Cardiac muscle cell (in vitro differentiated cells and primary cell): ENCODE results near the gene PLCXD3. TPM values are rescaled to one million over a fixed set of nuclear protein-coding genes. Genes with fewer than 3 reads are reported as not detected.

Experiments used
- DNase-seq, 2 donors: peaks; one replicate each; pipeline versions ENCODE4 v3.0.0 to v3.0.0-alpha.2; 2010 to 2017; ENCODE audit warnings: low read depth in 1 of 2, low spot score in 1 of 2
- H3K27ac ChIP-seq: fragments of 200-600 bp; sonication (generic); 2 replicates; pipeline ENCODE4 v1.5.1; 2016
- H3K27me3 ChIP-seq: fragments of 200-600 bp; sonication (generic); 2 replicates; pipeline ENCODE4 v1.6.0; 2016; ENCODE audit warnings: control low read depth
- H3K36me3 ChIP-seq: fragments of 200-600 bp; sonication (generic); 2 replicates; pipeline ENCODE4 v1.5.1; 2016; ENCODE audit warnings: control low read depth
- H3K4me1 ChIP-seq: fragments of 200-600 bp; sonication (generic); 2 replicates; pipeline ENCODE4 v1.8.1; 2017; ENCODE audit warnings: low read depth, mild to moderate bottlenecking, mixed run types
- H3K4me3 ChIP-seq: fragments of 200-600 bp; sonication (generic); 2 replicates; pipeline ENCODE4 v1.5.1; 2016; ENCODE audit warnings: mild to moderate bottlenecking
- H3K9me3 ChIP-seq: fragments of 200-600 bp; sonication (generic); 2 replicates; pipeline ENCODE4 v1.5.1; 2017; ENCODE audit warnings: low read depth, mild to moderate bottlenecking, control low read depth
- polyA plus RNA-seq: library from polyadenylated mRNA; unstranded; fragments of >200 nt; fragmentation: Nextera tagmentation; extraction: Ambion mirVana; gene quantifications from 2 replicates; pipeline ENCODE4 v1.2.1, GENCODE V29; 2016
- total RNA-seq: library from RNA; depleted of rRNA; stranded (reverse); fragments of >200 nt; gene quantifications from 2 replicates; pipeline ENCODE4 v1.2.3, GENCODE V29; 2016
- TF ChIP-seq, protein P1 (sequence below): IDR thresholded peaks from 2 replicates; pipeline ENCODE4 v1.5.1; 2012; ENCODE audit warnings: low read depth, mild to moderate bottlenecking, low read length

The PLCXD3 gene
- total and polyA plus RNA-seq, 2 experiments from 2014 or later, result 7.9 to 58.6 TPM

DNA sequence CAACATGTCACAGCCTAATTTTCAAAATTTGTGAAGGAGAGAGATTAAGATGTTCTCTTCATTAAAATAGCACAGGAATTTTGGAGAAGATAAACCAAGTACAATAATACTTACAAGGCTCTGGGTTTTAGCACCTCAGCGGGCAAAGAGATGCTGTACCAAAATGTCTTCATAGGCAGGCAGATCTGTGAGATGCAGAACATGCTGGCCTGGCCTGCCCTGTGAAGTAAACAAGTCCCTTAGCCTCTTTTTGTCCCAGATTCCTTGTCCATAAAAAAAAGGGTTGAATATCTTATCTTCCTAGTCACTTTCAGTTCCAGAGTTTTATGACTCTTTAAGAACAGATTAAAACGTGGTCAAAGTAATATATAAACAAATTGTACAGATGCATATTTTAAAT is 244.0 kb downstream of the PLCXD3 start:
- Histone ChIP-seq H3K4me3 (no peak overlapping the region), H3K27ac (no peak overlapping the region), H3K9me3 (no peaks in the 10 kb centered on the region), H3K36me3 (no peaks in the 10 kb centered on the region), H3K4me1 (peaks cover 14% of the 10 kb centered on the region), H3K27me3 (no peaks in the 10 kb centered on the region)
- DNase-seq, result no peak
- TF ChIP-seq, protein P1, sequence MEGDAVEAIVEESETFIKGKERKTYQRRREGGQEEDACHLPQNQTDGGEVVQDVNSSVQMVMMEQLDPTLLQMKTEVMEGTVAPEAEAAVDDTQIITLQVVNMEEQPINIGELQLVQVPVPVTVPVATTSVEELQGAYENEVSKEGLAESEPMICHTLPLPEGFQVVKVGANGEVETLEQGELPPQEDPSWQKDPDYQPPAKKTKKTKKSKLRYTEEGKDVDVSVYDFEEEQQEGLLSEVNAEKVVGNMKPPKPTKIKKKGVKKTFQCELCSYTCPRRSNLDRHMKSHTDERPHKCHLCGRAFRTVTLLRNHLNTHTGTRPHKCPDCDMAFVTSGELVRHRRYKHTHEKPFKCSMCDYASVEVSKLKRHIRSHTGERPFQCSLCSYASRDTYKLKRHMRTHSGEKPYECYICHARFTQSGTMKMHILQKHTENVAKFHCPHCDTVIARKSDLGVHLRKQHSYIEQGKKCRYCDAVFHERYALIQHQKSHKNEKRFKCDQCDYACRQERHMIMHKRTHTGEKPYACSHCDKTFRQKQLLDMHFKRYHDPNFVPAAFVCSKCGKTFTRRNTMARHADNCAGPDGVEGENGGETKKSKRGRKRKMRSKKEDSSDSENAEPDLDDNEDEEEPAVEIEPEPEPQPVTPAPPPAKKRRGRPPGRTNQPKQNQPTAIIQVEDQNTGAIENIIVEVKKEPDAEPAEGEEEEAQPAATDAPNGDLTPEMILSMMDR, result no peak

DNA sequence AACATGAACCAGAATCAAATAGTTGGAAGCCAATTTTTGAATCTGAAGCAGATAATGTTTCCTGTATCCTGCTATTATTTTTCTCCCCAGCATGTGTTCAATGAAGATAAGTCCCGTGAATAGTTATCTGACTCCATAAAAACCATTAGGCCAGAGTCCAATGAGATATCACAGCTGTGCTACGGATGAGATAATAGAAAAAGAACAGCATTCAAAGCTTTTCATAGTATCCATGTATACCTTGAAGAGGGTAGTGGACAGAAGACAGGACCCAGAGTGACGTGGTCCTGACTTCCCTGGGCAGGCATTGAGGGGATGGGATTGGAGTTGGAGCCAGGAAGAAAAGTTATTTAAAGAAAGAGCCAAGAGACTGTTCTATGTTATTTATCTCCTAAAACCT is 246.4 kb downstream of the PLCXD3 start:
- TF ChIP-seq, protein P1, result no peak
- DNase-seq, result peak in 1 of 2 donors; percentile 93
- Histone ChIP-seq H3K4me1 (peaks cover 2% of the 10 kb centered on the region), H3K9me3 (no peaks in the 10 kb centered on the region), H3K27me3 (no peaks in the 10 kb centered on the region), H3K36me3 (no peaks in the 10 kb centered on the region), H3K4me3 (no peak overlapping the region), H3K27ac (no peak overlapping the region)

DNA sequence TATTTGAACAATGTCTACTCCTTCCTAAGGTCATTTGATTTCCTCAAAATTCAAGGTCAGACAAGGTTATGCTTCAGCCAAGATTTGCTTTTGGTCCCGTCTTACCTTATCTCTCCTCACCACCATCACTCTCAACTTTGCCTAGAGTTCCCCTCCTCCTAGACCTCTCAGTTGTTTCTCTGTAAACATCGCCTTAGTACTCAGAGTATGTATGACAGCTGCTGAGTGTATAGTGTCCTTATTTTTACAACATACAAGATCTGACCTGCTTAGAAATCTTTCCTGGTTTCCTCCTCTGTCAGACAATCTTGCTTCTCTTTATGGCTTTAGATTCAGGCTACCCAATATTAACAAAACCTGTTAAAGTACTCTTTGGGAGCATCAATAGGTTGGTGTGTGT is 247.1 kb downstream of the PLCXD3 start:
- Histone ChIP-seq H3K4me3 (no peak overlapping the region), H3K27ac (no peak overlapping the region), H3K27me3 (no peaks in the 10 kb centered on the region), H3K4me1 (peaks cover 2% of the 10 kb centered on the region), H3K9me3 (no peaks in the 10 kb centered on the region), H3K36me3 (no peaks in the 10 kb centered on the region)
- TF ChIP-seq, protein P1, result no peak
- no peak for DNase-seq
